Measurements from ENCODE around the gene PRKCA. TPM values are rescaled to one million over a fixed set of nuclear protein-coding genes. Genes with fewer than 3 reads are reported as not detected.

Gene PRKCA
- total RNA-seq, 4 donors from 2014 or later = 9.0 to 76.1 (median 15.1) TPM

DNA sequence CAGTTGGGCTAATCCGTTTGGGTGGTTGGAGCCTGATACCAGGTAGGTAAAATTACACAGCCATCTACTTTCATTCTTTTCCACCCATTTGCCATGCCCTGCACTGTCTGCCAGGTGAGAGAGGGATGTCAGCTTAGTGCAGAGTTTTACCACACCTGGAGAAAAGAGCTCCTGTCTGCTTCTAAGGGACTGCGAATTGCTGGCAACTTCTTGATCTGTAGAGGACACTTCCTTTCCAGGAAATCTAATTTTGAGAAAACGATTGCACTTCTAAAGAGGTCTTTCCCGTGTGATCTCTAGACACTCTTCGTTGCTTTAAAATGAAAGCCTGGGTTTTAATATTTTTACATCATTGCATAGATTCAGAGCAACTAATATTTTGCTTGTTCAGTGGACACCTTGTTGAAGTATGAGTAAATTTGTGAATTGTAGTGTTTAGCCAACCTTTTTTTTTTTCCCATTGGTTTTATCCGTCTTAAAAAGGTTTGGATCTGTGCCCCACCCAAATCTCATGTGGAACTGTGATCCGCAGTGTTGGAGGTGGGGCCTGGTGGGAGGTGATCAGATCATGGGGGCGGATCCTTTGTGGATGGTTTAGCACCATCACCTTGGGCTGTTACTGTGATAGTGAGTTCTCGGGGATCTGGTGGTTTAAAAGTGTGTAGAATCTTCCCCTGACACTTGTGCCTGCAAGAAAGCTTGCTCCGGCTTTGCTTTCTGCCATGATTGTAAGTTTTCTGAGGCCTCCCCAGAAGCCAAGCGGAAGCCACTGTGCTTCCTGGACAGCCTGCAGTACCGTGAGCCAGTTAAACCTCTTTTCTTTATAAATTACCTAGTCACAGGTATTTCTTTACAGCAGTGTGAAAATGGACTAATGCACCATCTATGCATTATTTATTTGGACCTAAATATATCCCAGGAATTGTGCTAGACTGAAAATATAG is 104.6 kb downstream of the PRKCA start:
- TF ChIP-seq, protein P1, sequence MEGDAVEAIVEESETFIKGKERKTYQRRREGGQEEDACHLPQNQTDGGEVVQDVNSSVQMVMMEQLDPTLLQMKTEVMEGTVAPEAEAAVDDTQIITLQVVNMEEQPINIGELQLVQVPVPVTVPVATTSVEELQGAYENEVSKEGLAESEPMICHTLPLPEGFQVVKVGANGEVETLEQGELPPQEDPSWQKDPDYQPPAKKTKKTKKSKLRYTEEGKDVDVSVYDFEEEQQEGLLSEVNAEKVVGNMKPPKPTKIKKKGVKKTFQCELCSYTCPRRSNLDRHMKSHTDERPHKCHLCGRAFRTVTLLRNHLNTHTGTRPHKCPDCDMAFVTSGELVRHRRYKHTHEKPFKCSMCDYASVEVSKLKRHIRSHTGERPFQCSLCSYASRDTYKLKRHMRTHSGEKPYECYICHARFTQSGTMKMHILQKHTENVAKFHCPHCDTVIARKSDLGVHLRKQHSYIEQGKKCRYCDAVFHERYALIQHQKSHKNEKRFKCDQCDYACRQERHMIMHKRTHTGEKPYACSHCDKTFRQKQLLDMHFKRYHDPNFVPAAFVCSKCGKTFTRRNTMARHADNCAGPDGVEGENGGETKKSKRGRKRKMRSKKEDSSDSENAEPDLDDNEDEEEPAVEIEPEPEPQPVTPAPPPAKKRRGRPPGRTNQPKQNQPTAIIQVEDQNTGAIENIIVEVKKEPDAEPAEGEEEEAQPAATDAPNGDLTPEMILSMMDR (IDR thresholded peaks at IDR 0.05) = no peak
- TF ChIP-seq POLR2A (IDR thresholded peaks at IDR 0.05) = no peak
- Histone ChIP-seq H3K9me3 (no peaks in the 10 kb centered on the region), H3K4me3 (no peak overlapping the region), H3K27me3 (no peaks in the 10 kb centered on the region), H3K36me3 (no peaks in the 10 kb centered on the region), H3K4me1 (peaks cover 0 to 3% of the 10 kb centered on the region in 2 donors), H3K27ac (no peak overlapping the region)
- DNase-seq = no peak
- intact Hi-C loops (cut with DNase I; ENCODE audit: low total_unique reads) = no loop called here

GRCh38 chr17:66407864-66408263 is 105.5 kb downstream of the PRKCA start:
- Histone ChIP-seq H3K27ac (no peak overlapping the region), H3K27me3 (no peaks in the 10 kb centered on the region), H3K4me1 (peaks cover 0 to 3% of the 10 kb centered on the region in 2 donors), H3K4me3 (no peak overlapping the region), H3K9me3 (no peaks in the 10 kb centered on the region), H3K36me3 (no peaks in the 10 kb centered on the region)
- intact Hi-C loops (cut with DNase I; ENCODE audit: low total_unique reads) = no loop called here
- no peak for DNase-seq
- TF ChIP-seq, protein P1 (IDR thresholded peaks at IDR 0.05) = no peak
- no peak for TF ChIP-seq POLR2A (IDR thresholded peaks at IDR 0.05)

GRCh38 chr17:66411520-66411919 is 109.1 kb downstream of the PRKCA start:
- Histone ChIP-seq H3K4me3 (no peak overlapping the region), H3K9me3 (no peaks in the 10 kb centered on the region), H3K4me1 (no peaks in the 10 kb centered on the region), H3K27ac (no peak overlapping the region), H3K27me3 (no peaks in the 10 kb centered on the region), H3K36me3 (no peaks in the 10 kb centered on the region)
- TF ChIP-seq POLR2A (IDR thresholded peaks at IDR 0.05) = no peak
- TF ChIP-seq, protein P1 (IDR thresholded peaks at IDR 0.05) = no peak
- intact Hi-C loops (cut with DNase I; ENCODE audit: low total_unique reads) = no loop called here
- no peak for DNase-seq

DNA sequence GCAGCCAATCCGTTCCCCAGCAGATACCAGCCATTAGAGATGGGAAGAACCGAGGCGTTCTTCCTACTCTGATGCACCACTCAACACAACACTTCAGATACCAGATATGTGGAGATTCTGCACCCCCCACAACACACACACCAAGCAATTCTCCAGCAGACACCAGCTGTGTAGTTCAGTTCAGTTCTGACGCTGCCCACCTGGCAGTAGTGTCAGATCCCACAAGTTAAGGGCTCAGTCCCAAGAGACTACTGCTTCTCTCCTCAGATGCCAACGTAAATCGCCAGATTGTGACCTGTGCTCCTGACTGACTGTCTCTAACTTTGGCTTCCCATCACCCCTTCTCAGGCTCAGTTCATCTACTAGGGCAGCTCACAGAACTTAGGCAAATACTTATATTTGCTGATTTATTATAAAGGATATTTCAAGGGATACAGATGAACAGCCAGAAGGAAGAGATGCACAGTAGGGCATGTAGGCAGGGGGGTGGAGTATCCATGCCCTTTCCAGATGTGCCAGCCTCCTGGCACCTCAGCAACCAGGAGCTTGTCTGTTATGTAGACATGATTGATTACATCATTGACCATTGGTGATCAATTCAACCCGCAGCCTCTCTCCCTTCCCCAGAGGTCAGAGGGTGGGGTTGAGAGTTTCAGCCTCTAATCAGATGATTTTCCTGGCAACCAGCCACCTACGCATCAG is 110.6 kb downstream of the PRKCA start:
- intact Hi-C loops (cut with DNase I; ENCODE audit: low total_unique reads) = no loop called here
- Histone ChIP-seq H3K27ac (no peak overlapping the region), H3K27me3 (no peaks in the 10 kb centered on the region), H3K9me3 (no peaks in the 10 kb centered on the region), H3K4me3 (no peak overlapping the region), H3K4me1 (no peaks in the 10 kb centered on the region), H3K36me3 (no peaks in the 10 kb centered on the region)
- TF ChIP-seq, protein P1 (IDR thresholded peaks at IDR 0.05) = no peak
- TF ChIP-seq POLR2A (IDR thresholded peaks at IDR 0.05) = no peak
- DNase-seq = no peak

Data from uterus (tissue), 4 donors.